Endothelial cell of umbilical vein (primary cell): ENCODE results near the gene B4GALNT4. TPM values are rescaled to one million over a fixed set of nuclear protein-coding genes. Genes with fewer than 3 reads are reported as not detected.

Experiments used
- BruUV-seq: library from RNA; stranded (reverse); fragments of 400-500 nt; replicated peaks from 2 replicates; lab custom pipeline; 2021; lab: Mats Ljungman, UMichigan
- CTCF ChIA-PET: fragments of 300-600, 350-600 bp; sonication (Branson Sonifier 250); formaldehyde crosslinking; loops from one replicate; lab custom pipeline; 2021; ENCODE audit warnings: antibody characterized with exemption, inconsistent platforms; lab: Charles Lee
- POLR2A ChIA-PET: fragments of 300-600, 350-600 bp; sonication (Branson Sonifier 250); formaldehyde crosslinking; loops from one replicate; lab custom pipeline; 2021; ENCODE audit warnings: antibody characterized with exemption, inconsistent platforms; lab: Charles Lee
- DNase-seq: peaks from one replicate; pipeline ENCODE4 v3.0.0-alpha.2; 2011; ENCODE audit warnings: low read depth, low spot score
- FAIRE-seq: peaks from 2 replicates; lab custom pipeline; 2011; peaks lifted over from hg19 to GRCh38; lab: Jason Lieb, UNC
- H2AFZ ChIP-seq: 2 replicates; pipeline ENCODE4 v1.6.0; 2012; ENCODE audit warnings: low read depth, low read length, control low read depth, inconsistent platforms
- H3K27ac ChIP-seq: 2 replicates; pipeline ENCODE4 v1.5.1; 2011; ENCODE audit warnings: low read depth, mild to moderate bottlenecking, control low read depth, low read length, moderate library complexity; ENCODE audit not compliant: insufficient read depth
- H3K27me3 ChIP-seq, 2 experiments: 2 replicates each; pipeline versions ENCODE4 v1.6.0 to v1.6.1; 2011; ENCODE audit warnings: low read length in 2 of 2, mixed read lengths in 1 of 2; ENCODE audit not compliant: control insufficient read depth in 2 of 2, insufficient read depth in 2 of 2
- H3K36me3 ChIP-seq, 2 experiments: 2 replicates in 1 of 2; 3 replicates in 1 of 2; pipeline ENCODE4 v1.5.1; 2011; ENCODE audit warnings: low read length in 2 of 2, mild to moderate bottlenecking in 1 of 2, moderate library complexity in 1 of 2; ENCODE audit not compliant: control insufficient read depth in 2 of 2, insufficient read depth in 2 of 2; ENCODE audit errors: extremely low read depth in 1 of 2
- H3K4me1 ChIP-seq: 3 replicates; pipeline ENCODE4 v1.5.1; 2011; ENCODE audit warnings: mild to moderate bottlenecking, low read length; ENCODE audit not compliant: control insufficient read depth, insufficient read depth; ENCODE audit errors: extremely low read depth
- H3K4me2 ChIP-seq: 2 replicates; pipeline ENCODE4 v1.6.1; 2011; ENCODE audit warnings: low read length, control low read depth, mixed read lengths; ENCODE audit not compliant: insufficient read depth
- H3K4me3 ChIP-seq, 3 experiments: fragments of 200-600 bp in 1 of 3; sonication (generic), shearing (Covaris generic) in 1 of 3; replicated peaks in 1 of 3; 2 replicates each; pipeline ENCODE4 v1.5.1; 2011 to 2016; ENCODE audit warnings: control low read depth in 3 of 3, low read length in 3 of 3, mild to moderate bottlenecking in 2 of 3, inconsistent platforms in 1 of 3, low read depth in 1 of 3, moderate library complexity in 1 of 3; ENCODE audit not compliant: insufficient read depth in 1 of 3
- H3K79me2 ChIP-seq: 2 replicates; pipeline ENCODE4 v1.6.0; 2012; ENCODE audit warnings: low read length, inconsistent platforms; ENCODE audit not compliant: control insufficient read depth, insufficient read depth
- H3K9ac ChIP-seq: replicated peaks from 2 replicates; pipeline ENCODE3; 2011; ENCODE audit warnings: low read length, control low read depth; ENCODE audit not compliant: insufficient read depth; ENCODE audit errors: extremely low read depth
- H3K9me1 ChIP-seq: replicated peaks from 3 replicates; pipeline ENCODE4 v1.6.0; 2011; ENCODE audit warnings: mild to moderate bottlenecking, low read length; ENCODE audit not compliant: control insufficient read depth, insufficient read depth; ENCODE audit errors: extremely low read depth
- H3K9me3 ChIP-seq: replicated peaks from 2 replicates; pipeline ENCODE4 v1.5.1; 2012; ENCODE audit warnings: low read length, inconsistent platforms; ENCODE audit not compliant: control insufficient read depth, insufficient read depth
- H4K20me1 ChIP-seq: replicated peaks from 2 replicates; pipeline ENCODE3; 2011; ENCODE audit warnings: mild to moderate bottlenecking, low read length; ENCODE audit not compliant: control insufficient read depth, insufficient read depth; ENCODE audit errors: extremely low read depth
- EZH2 ChIP-seq: IDR thresholded peaks from 2 replicates; pipeline ENCODE4 v1.6.1; 2012; ENCODE audit warnings: borderline replicate concordance, low read depth, mild to moderate bottlenecking, moderate library complexity, low read length, inconsistent platforms; ENCODE audit not compliant: severe bottlenecking
- FOS ChIP-seq: IDR thresholded peaks from 2 replicates; pipeline ENCODE4 v1.6.1; 2011; ENCODE audit warnings: mild to moderate bottlenecking, low read length, moderate library complexity, borderline replicate concordance; ENCODE audit not compliant: insufficient read depth
- GATA2 ChIP-seq: IDR thresholded peaks from 2 replicates; pipeline ENCODE4 v1.7.0; 2011; ENCODE audit warnings: low read depth, mild to moderate bottlenecking, moderate library complexity, mixed read lengths, low read length; ENCODE audit not compliant: insufficient read length, insufficient read depth
- JUN ChIP-seq: IDR thresholded peaks from 2 replicates; pipeline ENCODE4 v1.6.1; 2011; ENCODE audit warnings: borderline replicate concordance, low read depth; ENCODE audit not compliant: insufficient read length, insufficient read depth
- MYC ChIP-seq: IDR thresholded peaks from one replicate; pipeline ENCODE4 v1.6.1; 2011; ENCODE audit warnings: mild to moderate bottlenecking, low read depth, low read length
- POLR2A ChIP-seq: IDR thresholded peaks from 2 replicates; pipeline ENCODE4 v1.6.1; 2012; ENCODE audit warnings: low read depth, mild to moderate bottlenecking, control low read depth, low read length
- POLR2AphosphoS5 ChIP-seq: IDR thresholded peaks from 2 replicates; pipeline ENCODE4 v1.6.1; 2012; ENCODE audit warnings: low read depth, mild to moderate bottlenecking, control low read depth, low read length, moderate library complexity; ENCODE audit not compliant: insufficient read depth
- dilution Hi-C: fragments of 300-500 bp; cut with MboI; formaldehyde crosslinking; loops from one replicate; pipeline ENCODE4 v1.15.0; 2019; ENCODE audit warnings: low sequenced_read_pairs; ENCODE audit not compliant: extremely low pct_ligation_motif_present
- intact Hi-C: fragments of 100-400 bp; cut with micrococcal nuclease; formaldehyde crosslinking; loops from one replicate; pipeline ENCODE4 v1.10.0; 2022
- polyA plus RNA-seq, 4 experiments: library from polyadenylated mRNA; depleted of rRNA in 3 of 4; stranded (reverse) in 3 of 4; unstranded in 1 of 4; fragments of >200 nt; gene quantifications; 2 replicates each; pipeline versions ENCODE4 v1.2.1 to v1.2.3, GENCODE V29; 2011 to 2012; ENCODE audit warnings: missing spikeins in 1 of 4
- total RNA-seq: library from RNA; stranded (reverse); gene quantifications from 2 replicates; pipeline ENCODE4 v1.2.3, GENCODE V29; 2021
- TF ChIP-seq, protein P1 (sequence below), 2 donors: IDR thresholded peaks; 1 replicate in 1 of 2; 2 replicates in 1 of 2; pipeline ENCODE4 v1.5.1; 2011; ENCODE audit warnings: low read length in 2 of 2, mild to moderate bottlenecking in 2 of 2, moderate library complexity in 2 of 2, control low read depth in 1 of 2, inconsistent platforms in 1 of 2, low read depth in 1 of 2; ENCODE audit not compliant: insufficient read depth in 1 of 2; ENCODE audit errors: extremely low read depth in 1 of 2
- TF ChIP-seq, protein P2 (sequence below): IDR thresholded peaks from 2 replicates; pipeline ENCODE4 v1.6.1; 2011; ENCODE audit not compliant: insufficient read depth, insufficient read length

Gene B4GALNT4
- total and polyA plus RNA-seq, 2 donors (not counting 3 experiments of a cell fraction or from before 2014, with no cell fraction given): 9.2 to 9.6 TPM

DNA sequence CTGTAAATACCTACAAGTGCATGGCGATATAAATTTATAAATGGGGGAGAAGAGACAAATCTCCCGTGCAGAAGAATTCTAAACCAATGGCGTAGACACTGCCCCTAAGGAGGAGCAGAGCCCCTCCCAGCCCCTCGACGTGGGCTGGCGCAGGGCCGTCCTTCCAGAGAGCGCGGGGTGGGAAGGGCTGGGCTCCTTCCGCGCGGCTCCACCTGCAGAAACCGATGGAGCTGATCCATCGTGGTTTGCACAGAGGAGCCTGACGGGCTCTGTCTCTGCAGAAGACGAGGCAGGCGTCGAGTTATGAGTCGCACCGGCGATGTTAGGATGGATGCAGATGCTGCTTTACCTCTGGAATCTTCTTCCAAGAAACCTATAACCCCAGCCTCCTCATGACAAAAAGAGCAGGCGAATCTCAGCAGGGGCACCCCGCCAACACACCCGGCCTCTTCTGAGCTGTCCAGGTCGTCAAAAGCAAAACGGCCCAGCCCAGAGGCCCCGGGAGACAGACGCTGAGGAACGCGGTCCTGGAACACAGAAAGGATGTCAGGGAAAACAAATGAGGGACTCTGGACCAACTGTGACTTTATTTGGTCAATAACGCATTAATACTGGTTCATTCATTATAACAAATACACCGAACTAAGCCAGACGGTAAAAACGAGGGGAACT, 11.0 kb upstream of the B4GALNT4 start:
- H3K27me3 ChIP-seq: no peaks in the 10 kb centered on the region
- no peaks in the 10 kb centered on the region for H3K9me3 ChIP-seq
- no peaks in the 10 kb centered on the region for H3K79me2 ChIP-seq
- H3K36me3 ChIP-seq: no peaks in the 10 kb centered on the region
- dilution Hi-C loops: no loop called here
- no peaks in the 10 kb centered on the region for H4K20me1 ChIP-seq
- ChIA-PET CTCF (interaction anchor here (0.8 to 8.9 kb wide), 3 partner anchors 52 to 107 kb away, joined by 3 to 79 read pairs (median 14); partner anchors contain the start of gene IFITM2), POLR2A (interaction anchor here (0.6 kb wide), 1 partner anchor 149 kb away, joined by 4 read pairs; no protein-coding TSS in a partner anchor)
- DNase-seq: no peak
- peaks cover 8% of the 10 kb centered on the region for H3K4me1 ChIP-seq
- H3K4me2 ChIP-seq: no peak overlapping the region
- no peak overlapping the region for H2AFZ ChIP-seq
- no peak for FAIRE-seq
- no peak overlapping the region for H3K4me3 ChIP-seq
- H3K9me1 ChIP-seq: no peaks in the 10 kb centered on the region
- intact Hi-C loops: loop anchor here (5.0 kb wide), 1 partner anchor 151 kb away; the partner anchor contains the start of genes BET1L and RIC8A
- TF ChIP-seq FOS (no peak), GATA2 (no peak), MYC (no peak), POLR2AphosphoS5 (no peak), POLR2A (no peak), JUN (no peak), EZH2 (no peak)
- TF ChIP-seq, protein P1, sequence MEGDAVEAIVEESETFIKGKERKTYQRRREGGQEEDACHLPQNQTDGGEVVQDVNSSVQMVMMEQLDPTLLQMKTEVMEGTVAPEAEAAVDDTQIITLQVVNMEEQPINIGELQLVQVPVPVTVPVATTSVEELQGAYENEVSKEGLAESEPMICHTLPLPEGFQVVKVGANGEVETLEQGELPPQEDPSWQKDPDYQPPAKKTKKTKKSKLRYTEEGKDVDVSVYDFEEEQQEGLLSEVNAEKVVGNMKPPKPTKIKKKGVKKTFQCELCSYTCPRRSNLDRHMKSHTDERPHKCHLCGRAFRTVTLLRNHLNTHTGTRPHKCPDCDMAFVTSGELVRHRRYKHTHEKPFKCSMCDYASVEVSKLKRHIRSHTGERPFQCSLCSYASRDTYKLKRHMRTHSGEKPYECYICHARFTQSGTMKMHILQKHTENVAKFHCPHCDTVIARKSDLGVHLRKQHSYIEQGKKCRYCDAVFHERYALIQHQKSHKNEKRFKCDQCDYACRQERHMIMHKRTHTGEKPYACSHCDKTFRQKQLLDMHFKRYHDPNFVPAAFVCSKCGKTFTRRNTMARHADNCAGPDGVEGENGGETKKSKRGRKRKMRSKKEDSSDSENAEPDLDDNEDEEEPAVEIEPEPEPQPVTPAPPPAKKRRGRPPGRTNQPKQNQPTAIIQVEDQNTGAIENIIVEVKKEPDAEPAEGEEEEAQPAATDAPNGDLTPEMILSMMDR (IDR thresholded peaks at IDR 0.05; ENCODE audit: extremely low read depth in 1 of 2, insufficient read depth in 1 of 2, low read depth in 1 of 2, low read length in 2 of 2): no peak
- TF ChIP-seq, protein P2, sequence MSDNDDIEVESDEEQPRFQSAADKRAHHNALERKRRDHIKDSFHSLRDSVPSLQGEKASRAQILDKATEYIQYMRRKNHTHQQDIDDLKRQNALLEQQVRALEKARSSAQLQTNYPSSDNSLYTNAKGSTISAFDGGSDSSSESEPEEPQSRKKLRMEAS: no peak
- H3K27ac ChIP-seq: no peak overlapping the region
- H3K9ac ChIP-seq: no peak overlapping the region
- no TSS peak for BruUV-seq
